ENCODE measurements around the gene RELN.

- TF ChIP-seq CTCF (IDR thresholded peaks at IDR 0.05) (no peak), EP300 (IDR thresholded peaks at IDR 0.05) (no peak), POLR2A (IDR thresholded peaks at IDR 0.05) (no peak)
Measured at GRCh38 chr7:103888603-103889153, 100.8 kb downstream of the RELN start.
